ENCODE measurements around the gene FHOD3.

- no peak for TF ChIP-seq CTCF (IDR thresholded peaks at IDR 0.05)
- no peak for TF ChIP-seq POLR2A (IDR thresholded peaks at IDR 0.05)
These were observed 233.3 kb downstream of the FHOD3 start for GRCh38 chr18:36530676-36531405.
